Measurements from ENCODE around the gene PLIN5. TPM values are rescaled to one million over a fixed set of nuclear protein-coding genes. Genes with fewer than 3 reads are reported as not detected.

The PLIN5 gene
- total and polyA plus RNA-seq, 10 donors, result 0.82 to 18.4 (median 7.5) TPM

DNA sequence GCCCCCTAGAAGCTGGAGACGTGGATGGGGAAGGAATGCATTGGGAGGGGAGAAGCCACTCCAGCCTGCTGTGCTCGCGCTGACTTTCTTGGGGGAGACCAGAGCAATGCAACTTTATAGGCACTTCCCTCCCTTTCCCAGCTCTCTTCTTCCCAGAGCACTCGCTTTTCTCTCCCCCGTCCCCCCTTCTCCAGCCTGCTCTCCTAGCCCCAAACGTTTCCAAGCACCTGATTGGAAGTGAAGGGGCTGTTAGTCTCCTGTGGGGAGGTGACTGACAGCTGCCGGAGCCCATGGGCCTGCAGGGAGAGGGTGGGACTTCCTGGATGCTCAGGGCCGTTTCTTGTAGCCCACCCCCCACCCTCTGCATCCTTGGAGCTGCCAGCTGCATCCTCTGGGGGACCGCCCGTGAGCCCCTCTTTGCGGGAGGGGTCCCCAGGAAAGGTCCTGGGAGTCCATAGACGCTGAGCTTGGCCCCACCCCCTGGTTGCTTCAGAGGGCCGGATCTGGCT is 60.5 kb downstream of the PLIN5 start:
- WGBS, 5 donors, result 17 to 25% (median 18%) methylated on average over 11 to 13 of the region's 13 CpGs
- Histone ChIP-seq H3K27ac (peak overlapping the region in 1 of 8 donors; percentile 4), H3K4me1 (peaks cover 17 to 42% (median 33%) of the 10 kb centered on the region in 6 donors), H3K36me3 (peaks cover 0 to 47% (median 36%) of the 10 kb centered on the region in 6 donors), H3K27me3 (replicated peaks in 1 of 7) (no peaks in the 10 kb centered on the region), H3K9me3 (no peaks in the 10 kb centered on the region), H3K4me3 (peak overlapping the region in 3 of 8 donors; percentile 0 to 99 (median 97))
- DNase-seq, result no peak
- intact Hi-C loops (cut with DNase I; ENCODE audit: low total_unique reads), result no loop called here
- TF ChIP-seq POLR2A (IDR thresholded peaks at IDR 0.05) (no peak), POLR2AphosphoS5 (IDR thresholded peaks at IDR 0.05) (no peak)
- TF ChIP-seq, protein P1, sequence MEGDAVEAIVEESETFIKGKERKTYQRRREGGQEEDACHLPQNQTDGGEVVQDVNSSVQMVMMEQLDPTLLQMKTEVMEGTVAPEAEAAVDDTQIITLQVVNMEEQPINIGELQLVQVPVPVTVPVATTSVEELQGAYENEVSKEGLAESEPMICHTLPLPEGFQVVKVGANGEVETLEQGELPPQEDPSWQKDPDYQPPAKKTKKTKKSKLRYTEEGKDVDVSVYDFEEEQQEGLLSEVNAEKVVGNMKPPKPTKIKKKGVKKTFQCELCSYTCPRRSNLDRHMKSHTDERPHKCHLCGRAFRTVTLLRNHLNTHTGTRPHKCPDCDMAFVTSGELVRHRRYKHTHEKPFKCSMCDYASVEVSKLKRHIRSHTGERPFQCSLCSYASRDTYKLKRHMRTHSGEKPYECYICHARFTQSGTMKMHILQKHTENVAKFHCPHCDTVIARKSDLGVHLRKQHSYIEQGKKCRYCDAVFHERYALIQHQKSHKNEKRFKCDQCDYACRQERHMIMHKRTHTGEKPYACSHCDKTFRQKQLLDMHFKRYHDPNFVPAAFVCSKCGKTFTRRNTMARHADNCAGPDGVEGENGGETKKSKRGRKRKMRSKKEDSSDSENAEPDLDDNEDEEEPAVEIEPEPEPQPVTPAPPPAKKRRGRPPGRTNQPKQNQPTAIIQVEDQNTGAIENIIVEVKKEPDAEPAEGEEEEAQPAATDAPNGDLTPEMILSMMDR (IDR thresholded peaks at IDR 0.05 in 8 of 11, conservative IDR thresholded peaks at IDR 0.05 in 3 of 11), result no peak

DNA sequence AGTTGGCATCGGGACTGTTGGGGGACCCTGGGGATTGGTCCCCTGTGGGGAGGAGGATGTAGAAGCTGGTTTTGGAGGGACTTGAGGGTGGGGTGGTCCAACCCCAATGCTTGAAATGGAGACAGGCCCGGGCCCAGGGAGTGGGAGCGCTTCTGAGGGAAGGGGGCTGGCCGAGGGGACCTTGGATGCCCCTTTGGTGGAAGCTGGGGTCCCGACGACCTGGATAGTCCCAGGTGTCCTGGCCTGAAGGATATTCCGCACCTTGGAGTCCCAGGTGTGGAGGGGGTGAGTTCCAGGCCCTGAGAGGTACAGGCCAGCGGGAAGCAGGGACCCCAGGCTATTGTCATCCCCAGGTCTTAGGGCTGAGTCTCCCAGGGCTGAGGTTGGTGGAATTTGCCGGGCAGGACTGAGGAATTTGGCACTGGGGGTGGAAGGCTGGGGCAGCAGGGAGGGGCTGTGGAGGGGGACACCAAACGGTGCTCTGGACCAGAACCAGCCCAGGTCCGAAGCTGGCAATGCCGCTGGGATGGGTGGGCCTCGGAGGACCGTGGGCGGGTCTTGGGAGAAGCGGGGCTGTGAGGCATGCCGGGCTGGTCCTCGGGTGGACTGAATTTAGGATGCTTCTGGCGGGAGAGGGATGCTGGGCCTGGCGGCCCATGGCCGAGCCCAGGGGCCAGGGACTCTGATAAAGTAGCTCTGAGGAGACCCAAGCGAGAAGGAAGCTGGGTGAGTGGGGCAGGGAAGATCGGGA is 61.1 kb downstream of the PLIN5 start:
- H3K27me3 ChIP-seq (replicated peaks in 1 of 7), result no peaks in the 10 kb centered on the region
- H3K27ac ChIP-seq, result peak overlapping the region in 3 of 8 donors; percentile 3 to 93 (median 4)
- peak overlapping the region in 4 of 8 donors; percentile 0 to 99 (median 95) for H3K4me3 ChIP-seq
- intact Hi-C loops (cut with DNase I; ENCODE audit: low total_unique reads), result no loop called here
- H3K4me1 ChIP-seq, result peaks cover 17 to 42% (median 33%) of the 10 kb centered on the region in 6 donors
- 30 to 38% (median 32%) methylated on average over 22 to 23 of the region's 23 CpGs for WGBS, 5 donors
- no peaks in the 10 kb centered on the region for H3K9me3 ChIP-seq
- H3K36me3 ChIP-seq, result peaks cover 0 to 41% (median 32%) of the 10 kb centered on the region in 6 donors
- no peak for DNase-seq
- TF ChIP-seq, protein P1 (IDR thresholded peaks at IDR 0.05 in 8 of 11, conservative IDR thresholded peaks at IDR 0.05 in 3 of 11), result no peak
- TF ChIP-seq POLR2A (IDR thresholded peaks at IDR 0.05) (no peak), POLR2AphosphoS5 (IDR thresholded peaks at IDR 0.05) (no peak)

DNA sequence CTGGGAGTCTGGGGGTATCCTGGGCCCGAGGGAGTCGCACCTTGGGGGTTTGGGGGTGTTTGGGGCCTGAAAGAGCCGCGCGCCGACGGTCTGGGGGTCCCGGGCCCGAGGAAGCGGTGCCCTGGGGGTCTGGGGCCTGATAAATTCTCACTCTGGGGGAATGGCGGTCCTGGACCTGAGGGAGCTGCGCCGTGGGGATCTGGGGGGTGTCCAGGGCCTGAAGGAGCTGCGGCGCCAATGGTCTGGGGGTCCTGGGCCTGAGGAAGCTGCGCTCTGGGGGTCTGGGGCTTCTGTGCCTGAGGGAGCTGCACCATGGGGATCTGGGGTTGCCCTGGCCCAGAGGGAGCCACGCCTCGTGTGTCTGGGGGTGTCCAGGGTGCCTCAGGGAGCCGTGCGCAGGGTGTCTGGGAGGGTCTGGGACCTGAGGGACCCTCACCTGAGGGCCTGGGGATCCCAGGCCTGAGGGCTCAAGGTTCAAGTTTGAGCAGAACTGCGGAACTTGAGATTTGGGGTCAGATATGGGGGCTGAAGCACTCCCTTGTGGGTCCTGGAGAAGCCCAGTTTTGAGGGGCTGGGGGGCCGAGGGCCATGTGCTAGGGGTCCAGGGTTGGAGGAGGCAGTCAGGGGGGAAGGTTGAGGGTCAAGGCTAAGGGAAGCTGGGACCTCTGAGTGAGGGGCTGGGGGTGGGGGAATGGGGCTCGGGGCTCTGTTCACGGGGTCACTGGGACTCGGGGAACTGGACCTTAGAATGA is 61.8 kb downstream of the PLIN5 start:
- peak overlapping the region in 3 of 8 donors; percentile 93 to 96 (median 94) for H3K27ac ChIP-seq

More for the DNA sequence above, 61.8 kb downstream of the PLIN5 start:
- Histone ChIP-seq H3K9me3 (no peaks in the 10 kb centered on the region), H3K4me1 (peaks cover 17 to 42% (median 33%) of the 10 kb centered on the region in 6 donors), H3K27me3 (replicated peaks in 1 of 7) (no peaks in the 10 kb centered on the region), H3K36me3 (peaks cover 0 to 33% (median 25%) of the 10 kb centered on the region in 6 donors), H3K4me3 (peak overlapping the region; percentile 87 to 99 (median 94))
- TF ChIP-seq, protein P1 (IDR thresholded peaks at IDR 0.05 in 8 of 11, conservative IDR thresholded peaks at IDR 0.05 in 3 of 11), result no peak
- peak; percentile 81 for DNase-seq
- 26 to 63% (median 33%) methylated on average over 6 to 25 of the region's 25 CpGs for WGBS, 5 donors
- intact Hi-C loops (cut with DNase I; ENCODE audit: low total_unique reads), result no loop called here

Other genes with a start within 250 kb of the PLIN5 start
- gene TMIGD2, start 232.8 kb downstream of the PLIN5 start, total RNA-seq, result 1 to 10 TPM; 1.6 to 5.0 (median 3.8) TPM
- gene TMIGD2, start 232.8 kb downstream of the PLIN5 start, polyA plus RNA-seq, result 1 to 10 TPM; 3.1 to 6.1 (median 4.5) TPM
- gene FSD1, start 230.6 kb downstream of the PLIN5 start, total RNA-seq, result 1 to 10 TPM in 6 of 7 donors, under 1 TPM in 1; 0.80 to 6.6 (median 2.0) TPM
- 1 to 10 TPM; 2.3 to 3.0 (median 2.5) TPM for gene FSD1, start 230.6 kb downstream of the PLIN5 start, polyA plus RNA-seq
- 1 to 10 TPM in 4 of 7 donors, under 1 TPM in 2, not detected in 1; 0.79 to 5.1 (median 1.6) TPM for gene STAP2, start 196.4 kb downstream of the PLIN5 start, total RNA-seq
- gene STAP2, start 196.4 kb downstream of the PLIN5 start, polyA plus RNA-seq, result 1 to 10 TPM; 2.1 to 2.9 (median 2.5) TPM
- 10 to 100 TPM in 4 of 7 donors, 1 to 10 TPM in 3; 6.4 to 24.2 (median 13.8) TPM for gene MPND, start 191.7 kb downstream of the PLIN5 start, total RNA-seq
- gene MPND, start 191.7 kb downstream of the PLIN5 start, polyA plus RNA-seq, result 10 to 100 TPM; 17.1 to 24.0 (median 17.9) TPM
- 10 to 100 TPM; 37.2 to 77.4 (median 66.2) TPM for gene SH3GL1, start 134.7 kb downstream of the PLIN5 start, total RNA-seq
- gene SH3GL1, start 134.7 kb downstream of the PLIN5 start, polyA plus RNA-seq, result 10 to 100 TPM; 26.1 to 44.0 (median 31.3) TPM
- gene CHAF1A, start 132.6 kb downstream of the PLIN5 start, total RNA-seq, result 10 to 100 TPM in 5 of 7 donors, 1 to 10 TPM in 2; 9.4 to 17.9 (median 10.6) TPM
- gene CHAF1A, start 132.6 kb downstream of the PLIN5 start, polyA plus RNA-seq, result 1 to 10 TPM; 3.8 to 7.4 (median 5.7) TPM
- gene UBXN6, start 77.4 kb downstream of the PLIN5 start, total RNA-seq, result 100 to 1,000 TPM in 2 of 7 donors, 10 to 100 TPM in 5; 72.3 to 132 (median 89.8) TPM
- gene UBXN6, start 77.4 kb downstream of the PLIN5 start, polyA plus RNA-seq, result 100 to 1,000 TPM in 2 of 3 donors, 10 to 100 TPM in 1; 76.4 to 146 (median 123) TPM
- gene HDGFL2, start 62.9 kb downstream of the PLIN5 start, total RNA-seq, result 10 to 100 TPM; 23.2 to 39.7 (median 29.4) TPM
- 100 to 1,000 TPM in 1 of 3 donors, 10 to 100 TPM in 2; 25.3 to 136 (median 26.0) TPM for gene HDGFL2, start 62.9 kb downstream of the PLIN5 start, polyA plus RNA-seq
- gene PLIN4, start 16.7 kb downstream of the PLIN5 start, total RNA-seq, result 10 to 100 TPM in 1 of 7 donors, 1 to 10 TPM in 5, under 1 TPM in 1; 0.85 to 10.2 (median 4.5) TPM
- 1 to 10 TPM in 1 of 3 donors, under 1 TPM in 2; 0.27 to 1.2 (median 0.52) TPM for gene PLIN4, start 16.7 kb downstream of the PLIN5 start, polyA plus RNA-seq
- gene LRG1, start 4.8 kb upstream of the PLIN5 start, total RNA-seq, result 10 to 100 TPM in 6 of 7 donors, 1 to 10 TPM in 1; 9.6 to 54.0 (median 15.8) TPM
- gene LRG1, start 4.8 kb upstream of the PLIN5 start, polyA plus RNA-seq, result 1 to 10 TPM; 1.7 to 5.6 (median 2.3) TPM
- gene SEMA6B, start 24.5 kb upstream of the PLIN5 start, total RNA-seq, result 10 to 100 TPM; 20.7 to 85.0 (median 55.6) TPM
- gene SEMA6B, start 24.5 kb upstream of the PLIN5 start, polyA plus RNA-seq, result 10 to 100 TPM in 2 of 3 donors, 1 to 10 TPM in 1; 5.5 to 24.6 (median 11.2) TPM
- 10 to 100 TPM; 21.6 to 39.8 (median 27.5) TPM for gene TNFAIP8L1, start 104.3 kb upstream of the PLIN5 start, total RNA-seq
- 10 to 100 TPM; 12.5 to 36.7 (median 13.8) TPM for gene TNFAIP8L1, start 104.3 kb upstream of the PLIN5 start, polyA plus RNA-seq
- gene MYDGF, start 135.1 kb upstream of the PLIN5 start, total RNA-seq, result 100 to 1,000 TPM in 1 of 7 donors, 10 to 100 TPM in 6; 39.7 to 100 (median 66.3) TPM
- 10 to 100 TPM; 39.0 to 72.5 (median 62.6) TPM for gene MYDGF, start 135.1 kb upstream of the PLIN5 start, polyA plus RNA-seq
- 10 to 100 TPM; 47.4 to 89.9 (median 69.7) TPM for gene DPP9, start 188.6 kb upstream of the PLIN5 start, total RNA-seq
- gene DPP9, start 188.6 kb upstream of the PLIN5 start, polyA plus RNA-seq, result 10 to 100 TPM; 22.8 to 44.8 (median 28.8) TPM